Upper lobe of right lung (tissue), 1 donor: ENCODE results near the gene SHC2. TPM values are rescaled to one million over a fixed set of nuclear protein-coding genes. Genes with fewer than 3 reads are reported as not detected.
"Not testable (repeated sequence)": the region's sequence is repeated elsewhere in the genome, so short reads cannot be mapped to it uniquely, and the experiment has no call there.

Experiments used
- ATAC-seq: fragments of 200-7000 bp; cut with Tn5 transposase; one replicate; pipeline ENCODE4 v1.9.1; 2020; ENCODE audit warnings: mild to moderate bottlenecking, moderate library complexity
- DNase-seq: peaks from one replicate; pipeline ENCODE4 v3.0.0-alpha.2; 2020
- H3K27ac ChIP-seq: fragments of 200-600 bp; one replicate; pipeline ENCODE4 v1.8.0; 2022
- H3K27me3 ChIP-seq: fragments of 200-600 bp; one replicate; pipeline ENCODE4 v1.8.0; 2022; ENCODE audit warnings: mild to moderate bottlenecking
- H3K36me3 ChIP-seq: fragments of 200-600 bp; one replicate; pipeline ENCODE4 v1.8.0; 2022
- H3K4me1 ChIP-seq: fragments of 200-600 bp; one replicate; pipeline ENCODE4 v1.8.0; 2022
- H3K4me3 ChIP-seq: fragments of 200-600 bp; one replicate; pipeline ENCODE4 v1.8.0; 2022; ENCODE audit warnings: mild to moderate bottlenecking
- H3K9me3 ChIP-seq: fragments of 200-600 bp; one replicate; pipeline ENCODE4 v1.8.0; 2022
- intact Hi-C: fragments of 100-400 bp; cut with DNase I; formaldehyde crosslinking; loops from one replicate; pipeline ENCODE4 v1.11.0; 2022
- total RNA-seq: library from RNA; stranded (reverse); fragmentation: NEBNext Ultra II Directional; extraction: Animal tissue kit (Norgen Biotek cat#: 25700); gene quantifications from one replicate; pipeline ENCODE4 v1.2.1, GENCODE V29; 2021
- TF ChIP-seq, protein P1 (sequence below): fragments of 200-600 bp; IDR thresholded peaks from one replicate; pipeline ENCODE4 v1.8.0; 2022; ENCODE audit warnings: antibody characterized with exemption
- donor health status: DM: no; HTN: yes; CAD: no; lungs with severe emphysema.

The SHC2 gene
- total RNA-seq, 1 donor from 2014 or later: 37.8 TPM

DNA sequence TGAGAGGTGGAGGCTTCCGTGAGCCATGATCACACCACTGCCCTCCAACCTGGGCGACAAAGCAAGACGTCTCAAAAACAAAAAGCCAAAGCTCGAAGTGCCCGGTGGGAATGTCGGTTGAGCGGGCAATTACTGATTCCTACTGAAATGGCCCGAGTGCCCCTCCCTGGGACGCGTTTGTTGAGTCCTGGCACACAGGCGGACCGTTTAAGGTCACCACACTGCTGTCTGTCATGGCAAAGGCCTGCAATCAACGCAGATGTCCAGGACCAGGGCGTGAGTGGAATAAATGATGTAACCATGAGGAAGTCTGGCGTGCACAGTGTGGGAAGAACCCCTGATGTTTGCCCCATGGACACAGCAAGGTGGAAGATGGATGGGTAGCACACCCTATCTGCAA, 32.7 kb downstream of the SHC2 start:
- H3K27ac ChIP-seq: no peak overlapping the region
- no peaks in the 10 kb centered on the region for H3K4me1 ChIP-seq
- intact Hi-C loops: no loop called here
- TF ChIP-seq, protein P1, sequence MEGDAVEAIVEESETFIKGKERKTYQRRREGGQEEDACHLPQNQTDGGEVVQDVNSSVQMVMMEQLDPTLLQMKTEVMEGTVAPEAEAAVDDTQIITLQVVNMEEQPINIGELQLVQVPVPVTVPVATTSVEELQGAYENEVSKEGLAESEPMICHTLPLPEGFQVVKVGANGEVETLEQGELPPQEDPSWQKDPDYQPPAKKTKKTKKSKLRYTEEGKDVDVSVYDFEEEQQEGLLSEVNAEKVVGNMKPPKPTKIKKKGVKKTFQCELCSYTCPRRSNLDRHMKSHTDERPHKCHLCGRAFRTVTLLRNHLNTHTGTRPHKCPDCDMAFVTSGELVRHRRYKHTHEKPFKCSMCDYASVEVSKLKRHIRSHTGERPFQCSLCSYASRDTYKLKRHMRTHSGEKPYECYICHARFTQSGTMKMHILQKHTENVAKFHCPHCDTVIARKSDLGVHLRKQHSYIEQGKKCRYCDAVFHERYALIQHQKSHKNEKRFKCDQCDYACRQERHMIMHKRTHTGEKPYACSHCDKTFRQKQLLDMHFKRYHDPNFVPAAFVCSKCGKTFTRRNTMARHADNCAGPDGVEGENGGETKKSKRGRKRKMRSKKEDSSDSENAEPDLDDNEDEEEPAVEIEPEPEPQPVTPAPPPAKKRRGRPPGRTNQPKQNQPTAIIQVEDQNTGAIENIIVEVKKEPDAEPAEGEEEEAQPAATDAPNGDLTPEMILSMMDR: no peak
- no peaks in the 10 kb centered on the region for H3K9me3 ChIP-seq
- ATAC-seq: no peak
- H3K27me3 ChIP-seq: no peaks in the 10 kb centered on the region
- no peaks in the 10 kb centered on the region for H3K36me3 ChIP-seq
- H3K4me3 ChIP-seq: no peak overlapping the region
- DNase-seq: no peak

DNA sequence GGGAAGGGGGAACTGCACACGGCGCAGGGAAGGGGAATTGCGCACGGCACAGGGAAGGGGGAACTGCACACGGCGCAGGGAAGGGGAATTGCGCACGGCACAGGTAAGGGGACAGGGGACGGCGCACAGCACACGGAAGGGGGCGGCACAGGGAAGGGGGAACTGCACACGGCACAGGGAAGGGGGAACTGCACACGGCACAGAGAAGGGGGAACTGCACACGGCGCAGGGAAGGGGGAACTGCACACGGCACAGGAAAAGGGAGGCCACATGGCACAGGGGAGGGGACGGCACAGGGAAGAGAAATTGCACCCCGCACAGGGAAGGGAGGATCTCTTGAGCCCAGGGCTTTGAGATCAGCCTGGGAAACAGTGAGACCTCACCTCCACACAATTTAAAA, 33.2 kb downstream of the SHC2 start:
- intact Hi-C loops, H3K4me1 ChIP-seq, DNase-seq, H3K27ac ChIP-seq, H3K36me3 ChIP-seq, H3K4me3 ChIP-seq, H3K9me3 ChIP-seq, H3K27me3 ChIP-seq, ATAC-seq: not testable (repeated sequence)

- no peaks in the 10 kb centered on the region for H3K27me3 ChIP-seq
- intact Hi-C loops: no loop called here
- H3K36me3 ChIP-seq: no peaks in the 10 kb centered on the region
- H3K4me1 ChIP-seq: no peaks in the 10 kb centered on the region
- H3K4me3 ChIP-seq: no peak overlapping the region
- H3K9me3 ChIP-seq: no peaks in the 10 kb centered on the region
- H3K27ac ChIP-seq: no peak overlapping the region
- no peak for ATAC-seq
- no peak for DNase-seq
- TF ChIP-seq, protein P1: no peak
These were observed 33.9 kb downstream of the SHC2 start for GRCh38 chr19:426725-427445.

- no peak overlapping the region for H3K27ac ChIP-seq
- no peaks in the 10 kb centered on the region for H3K27me3 ChIP-seq
- no peak for ATAC-seq
- no peak for DNase-seq
- TF ChIP-seq, protein P1: no peak
- intact Hi-C loops: no loop called here
- no peaks in the 10 kb centered on the region for H3K9me3 ChIP-seq
- H3K4me3 ChIP-seq: no peak overlapping the region
- H3K36me3 ChIP-seq: no peaks in the 10 kb centered on the region
- no peaks in the 10 kb centered on the region for H3K4me1 ChIP-seq
These were observed 35.8 kb downstream of the SHC2 start for GRCh38 chr19:425056-425455.

GRCh38 chr19:424546-424945, 36.3 kb downstream of the SHC2 start:
- TF ChIP-seq, protein P1: no peak
- Histone ChIP-seq H3K4me3 (no peak overlapping the region), H3K27me3 (no peaks in the 10 kb centered on the region), H3K9me3 (no peaks in the 10 kb centered on the region), H3K27ac (no peak overlapping the region), H3K4me1 (no peaks in the 10 kb centered on the region), H3K36me3 (no peaks in the 10 kb centered on the region)
- no peak for DNase-seq
- no peak for ATAC-seq
- intact Hi-C loops: no loop called here

- Histone ChIP-seq H3K27me3 (no peaks in the 10 kb centered on the region), H3K4me1 (no peaks in the 10 kb centered on the region), H3K4me3 (no peak overlapping the region), H3K9me3 (no peaks in the 10 kb centered on the region), H3K27ac (no peak overlapping the region), H3K36me3 (no peaks in the 10 kb centered on the region)
- TF ChIP-seq, protein P1: no peak
- DNase-seq (no peak), ATAC-seq (no peak)
- intact Hi-C loops: no loop called here
These were observed 37.0 kb downstream of the SHC2 start for GRCh38 chr19:423691-424466.

DNA sequence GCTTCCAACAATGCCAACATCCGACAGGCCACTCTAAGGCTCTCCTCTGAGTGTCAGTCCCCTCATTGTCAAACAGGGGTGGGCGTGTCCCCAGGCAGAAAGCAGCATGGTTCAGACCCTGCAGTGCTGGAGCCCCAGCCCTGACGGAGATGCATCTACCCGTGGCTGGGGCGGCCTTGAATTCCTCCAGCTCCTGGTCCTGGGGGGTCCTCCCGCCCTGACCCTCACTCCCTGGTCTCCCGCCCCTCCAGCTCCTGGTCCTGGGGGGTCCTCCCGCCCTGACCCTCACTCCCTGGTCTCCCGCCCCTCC, 38.0 kb downstream of the SHC2 start:
- H3K36me3 ChIP-seq, H3K4me3 ChIP-seq, ATAC-seq, H3K9me3 ChIP-seq, H3K4me1 ChIP-seq, intact Hi-C loops, DNase-seq, H3K27ac ChIP-seq, H3K27me3 ChIP-seq: not testable (repeated sequence)
